GM21360 (cell line): ENCODE data around the gene PRKAG2.

Source experiments
- ATAC-seq: cut with Tn5 transposase; IDR thresholded peaks from one replicate; pipeline ENCODE4 v1.9.1; 2021; ENCODE audit warnings: mild to moderate bottlenecking, moderate library complexity; ENCODE audit not compliant: unreplicated experiment

Gene PRKAG2

DNA sequence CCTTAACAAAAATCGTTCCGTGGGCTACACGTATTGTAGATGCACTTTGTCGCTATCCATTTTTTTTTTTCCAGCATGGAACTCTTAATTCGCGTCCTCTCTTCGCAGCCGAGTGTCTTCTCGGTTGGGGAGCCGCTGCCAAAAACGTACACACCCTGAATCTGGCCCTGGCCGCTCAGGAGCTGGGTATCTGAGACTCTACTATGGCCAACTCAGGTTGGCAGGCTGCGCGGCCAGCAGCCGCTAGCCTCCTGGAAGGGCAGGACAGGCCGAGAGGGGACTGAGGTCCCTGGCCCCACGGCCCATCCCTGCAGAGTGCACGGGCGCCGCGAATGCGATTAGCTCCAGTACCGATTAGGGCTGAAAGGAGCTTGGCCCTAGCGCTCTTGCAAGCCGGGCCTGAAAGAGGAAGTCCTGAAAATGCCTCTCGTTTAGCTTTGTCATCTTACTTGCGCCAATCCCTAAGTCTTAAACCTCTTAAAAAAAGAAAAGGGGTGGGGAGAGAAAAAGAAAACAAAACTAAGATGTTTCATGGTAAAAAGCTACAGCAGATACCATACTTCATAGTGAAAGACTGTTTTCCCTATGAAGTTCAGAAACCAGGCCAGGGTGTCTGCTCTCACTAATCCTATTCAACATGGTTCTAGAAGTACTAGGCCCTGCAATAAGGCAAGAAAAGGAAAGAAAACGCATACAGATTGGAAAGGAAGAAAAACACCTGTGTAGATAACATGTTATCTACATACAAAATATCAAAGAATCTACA lies 244.0 kb downstream of the PRKAG2 start:
- peak; percentile 59 for ATAC-seq

DNA sequence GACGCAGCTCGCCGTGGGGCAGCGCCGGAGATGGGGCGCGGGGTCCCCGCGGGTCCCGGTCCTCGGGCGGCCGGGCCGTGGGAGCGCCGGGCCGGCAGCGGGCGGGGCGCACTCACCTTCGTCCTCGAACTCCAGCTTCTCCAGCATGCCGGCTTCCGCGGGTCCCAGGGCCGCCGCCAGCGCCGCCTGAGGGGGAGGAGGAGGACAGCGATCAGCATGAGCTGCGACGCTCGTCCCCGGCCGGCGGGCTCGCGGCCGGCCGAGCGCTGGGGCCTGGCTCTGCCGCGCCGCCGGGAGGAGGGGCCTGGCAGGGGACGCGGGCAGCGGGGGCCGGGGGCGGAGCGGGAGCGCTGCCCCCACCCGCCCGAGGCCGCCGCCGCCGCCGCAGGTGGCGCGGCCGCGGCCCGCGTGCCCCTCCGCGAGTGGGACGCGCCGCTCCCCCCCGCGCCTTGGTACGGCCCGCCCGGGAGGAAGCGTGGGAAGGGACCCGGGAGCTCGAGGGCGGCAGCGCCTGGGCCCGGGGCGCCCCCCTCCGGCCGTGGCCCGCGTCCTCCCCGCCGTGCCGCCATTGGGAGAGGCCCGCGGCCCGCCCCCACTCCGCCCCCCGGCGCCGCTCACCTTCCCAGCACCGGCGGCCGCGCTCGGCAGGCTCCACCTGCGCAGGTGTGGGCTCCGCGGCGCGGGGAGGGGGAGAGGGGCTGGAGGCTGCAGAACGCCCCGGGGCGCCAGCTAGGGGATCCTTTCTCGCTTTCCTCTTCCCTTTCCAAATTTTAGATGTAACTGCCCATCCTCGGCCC lies 244.8 kb downstream of the PRKAG2 start:
- ATAC-seq, result peak; percentile 63

DNA sequence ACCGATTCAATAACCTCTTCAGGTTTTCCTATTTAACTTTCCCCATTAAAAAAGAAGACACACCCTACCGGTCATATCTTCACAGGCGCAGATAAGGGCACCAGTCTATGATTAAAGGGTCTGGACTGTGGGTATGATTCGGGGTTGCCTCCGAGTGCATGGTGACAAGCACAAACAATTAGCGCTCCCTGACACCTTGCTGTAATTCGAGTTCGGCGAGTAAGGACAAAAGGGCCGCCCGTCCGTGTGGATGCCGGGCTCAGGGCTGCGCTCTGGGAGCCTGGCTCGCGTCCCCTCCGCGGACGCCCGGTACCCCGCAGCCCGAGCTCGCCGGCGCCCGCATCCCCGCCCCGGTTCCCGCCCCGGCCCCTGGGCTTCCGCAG lies 245.4 kb downstream of the PRKAG2 start:
- peak; percentile 22 for ATAC-seq

DNA sequence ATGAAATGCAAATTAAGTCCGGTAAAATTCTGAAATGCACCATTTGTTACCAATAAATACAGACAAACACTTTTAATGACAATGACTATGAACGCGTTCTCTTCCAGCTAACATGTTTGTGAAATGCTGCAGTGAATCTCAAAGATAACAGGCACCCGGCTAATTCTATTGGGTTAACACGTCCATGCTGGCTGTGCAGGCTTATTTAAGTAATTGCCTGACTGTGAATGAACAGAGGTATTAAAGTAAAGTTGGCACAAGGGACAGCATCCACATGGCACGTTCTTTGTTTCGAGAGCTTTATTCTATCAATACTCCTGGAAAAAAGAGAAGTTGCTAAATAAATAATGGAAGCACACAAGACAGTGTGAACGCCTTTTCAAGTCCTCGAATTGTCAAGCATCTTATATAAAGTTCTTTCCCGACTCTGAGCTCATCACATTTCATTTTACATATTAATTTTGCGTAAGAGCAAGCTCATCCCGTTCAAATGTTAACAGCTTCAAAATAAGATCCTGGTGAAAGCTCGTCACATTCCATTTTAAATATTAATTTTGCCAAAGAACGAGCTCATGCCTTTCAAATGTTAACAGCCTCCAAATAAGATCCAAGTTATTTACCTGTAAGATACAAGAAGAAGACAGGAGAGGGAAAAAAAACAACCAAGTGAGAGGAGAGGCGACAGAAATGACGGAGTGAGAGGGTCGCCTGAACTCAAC lies 245.9 kb downstream of the PRKAG2 start:
- no peak for ATAC-seq

DNA sequence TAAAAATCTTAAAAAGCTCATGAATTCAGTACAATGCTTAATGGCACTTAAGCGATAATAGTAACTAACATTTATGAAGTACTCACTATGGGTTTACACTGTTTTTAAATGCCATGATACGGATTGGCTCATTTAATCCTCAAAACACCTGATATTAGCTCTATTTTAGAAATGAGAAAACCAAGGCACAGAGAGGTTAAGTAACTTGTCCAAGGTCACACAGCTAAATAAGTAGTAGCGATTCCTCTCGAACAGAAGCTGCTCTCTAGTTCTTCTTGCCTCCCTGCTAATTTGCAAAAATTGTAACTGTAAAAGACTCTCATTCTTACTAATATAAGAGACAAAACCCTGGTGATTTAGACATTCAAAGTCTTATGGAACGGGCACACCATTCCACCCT lies 246.6 kb downstream of the PRKAG2 start:
- ATAC-seq, result no peak

DNA sequence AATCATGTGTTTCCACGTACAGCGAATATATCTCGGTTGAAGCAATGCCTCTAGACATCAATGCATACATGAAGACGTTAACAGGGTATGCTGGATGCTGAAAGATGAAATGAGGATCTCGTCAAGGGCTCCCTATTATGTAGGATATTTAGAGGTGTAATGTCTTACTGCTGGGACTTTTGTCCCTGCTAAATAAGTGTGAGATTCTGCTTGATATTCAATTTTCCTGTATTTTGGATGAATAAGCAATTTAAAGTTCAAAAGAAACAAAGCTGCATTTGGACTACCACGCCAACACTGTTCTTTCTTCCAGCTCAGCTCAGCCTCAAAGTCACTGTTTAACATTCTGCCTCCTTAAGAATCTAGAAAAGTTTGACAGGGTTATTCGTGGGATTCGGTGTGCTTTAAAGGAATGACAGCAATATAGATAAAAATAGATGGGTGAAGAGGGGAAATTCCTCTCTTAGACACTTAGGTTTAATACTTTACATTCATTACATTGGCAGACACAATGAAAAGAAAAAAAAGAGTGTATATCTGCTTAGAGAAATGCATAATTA lies 247.1 kb downstream of the PRKAG2 start:
- no peak for ATAC-seq

DNA sequence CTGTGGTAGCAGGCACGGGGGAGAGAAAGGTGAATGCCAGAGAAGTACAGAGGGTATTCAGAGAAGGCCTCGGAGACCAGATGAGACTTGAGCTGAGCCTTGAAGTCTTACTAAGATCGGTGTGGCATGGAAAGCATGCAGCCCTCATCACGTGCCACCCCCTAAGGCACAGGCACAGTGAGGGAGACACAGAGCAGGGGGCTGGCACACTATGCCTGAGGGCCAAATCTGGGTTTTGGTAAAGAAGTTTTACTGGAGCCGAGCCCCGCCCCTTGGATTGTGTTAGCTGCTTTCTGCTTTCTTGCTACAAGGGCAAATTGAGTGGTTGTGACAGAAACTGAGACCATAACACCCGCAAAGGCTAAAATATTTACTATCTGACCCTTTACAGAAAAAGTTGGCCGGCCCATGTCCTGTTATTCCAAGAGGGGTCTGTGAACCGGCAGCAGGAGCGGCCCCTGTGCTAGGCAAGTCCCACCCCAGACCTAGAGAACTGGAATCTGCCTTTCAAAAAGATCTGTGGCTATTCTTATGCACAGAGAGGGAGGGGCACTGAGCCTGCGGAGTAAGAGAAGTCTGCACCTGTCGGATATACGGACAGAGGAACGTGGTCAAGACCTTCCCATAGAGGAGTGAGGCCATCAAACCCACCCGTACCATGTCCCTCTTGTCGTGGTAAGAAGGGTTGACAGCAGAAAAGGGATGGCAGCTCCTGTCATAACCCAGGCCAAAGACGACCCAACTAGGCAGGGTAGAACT lies 247.9 kb downstream of the PRKAG2 start:
- no peak for ATAC-seq

DNA sequence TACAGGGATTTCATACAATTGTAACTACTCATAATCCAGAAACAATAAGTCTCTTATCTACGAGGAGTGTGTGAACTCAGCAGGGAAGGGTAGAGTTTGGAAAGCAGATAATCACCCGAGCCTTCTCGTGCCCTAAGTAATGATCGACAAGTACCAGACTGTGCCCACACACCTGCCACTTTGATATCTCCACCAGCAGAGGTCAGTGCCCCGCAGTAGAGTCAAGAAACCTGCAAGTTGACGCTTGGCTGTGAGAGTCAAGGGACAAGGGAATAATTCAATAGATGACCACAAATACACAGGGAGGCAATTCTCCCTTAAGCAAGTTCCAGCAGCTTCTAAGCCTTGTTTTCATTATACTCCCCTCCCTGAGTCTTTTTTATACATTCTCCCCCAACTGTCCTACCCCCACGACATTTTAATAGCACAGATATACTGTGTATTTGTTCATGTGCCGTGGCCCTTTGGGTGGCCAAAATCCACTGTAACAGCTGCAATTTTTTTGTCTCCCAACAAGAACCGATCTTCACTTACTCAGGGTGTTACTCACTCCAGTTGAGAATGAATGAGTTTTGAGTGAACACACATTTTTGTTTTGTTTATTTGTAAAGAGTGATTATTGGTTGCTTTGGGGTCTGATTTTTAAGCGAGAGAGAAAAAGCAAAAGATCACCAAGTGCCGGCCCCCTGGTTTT lies 250.3 kb downstream of the PRKAG2 start:
- no peak for ATAC-seq

DNA sequence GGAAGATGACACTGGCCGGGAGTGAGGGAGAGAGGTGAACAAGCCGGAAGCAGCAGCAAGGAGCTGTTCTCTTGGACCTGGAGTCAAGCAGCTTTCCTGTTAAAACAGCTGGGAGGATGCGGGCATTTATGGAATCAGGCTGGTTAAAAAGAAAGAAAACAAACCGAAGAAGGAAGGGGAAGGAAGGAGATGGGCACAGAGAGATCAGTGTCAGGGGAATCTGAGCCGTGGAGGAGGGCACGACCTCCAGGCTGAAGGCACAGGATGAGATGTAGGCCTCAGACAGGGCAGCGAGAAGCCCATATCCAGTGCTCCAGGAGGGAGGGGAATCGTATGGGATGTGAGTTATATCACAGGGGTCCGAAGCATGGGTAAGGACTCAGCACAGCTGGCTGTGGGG lies 251.3 kb downstream of the PRKAG2 start:
- ATAC-seq, result no peak

DNA sequence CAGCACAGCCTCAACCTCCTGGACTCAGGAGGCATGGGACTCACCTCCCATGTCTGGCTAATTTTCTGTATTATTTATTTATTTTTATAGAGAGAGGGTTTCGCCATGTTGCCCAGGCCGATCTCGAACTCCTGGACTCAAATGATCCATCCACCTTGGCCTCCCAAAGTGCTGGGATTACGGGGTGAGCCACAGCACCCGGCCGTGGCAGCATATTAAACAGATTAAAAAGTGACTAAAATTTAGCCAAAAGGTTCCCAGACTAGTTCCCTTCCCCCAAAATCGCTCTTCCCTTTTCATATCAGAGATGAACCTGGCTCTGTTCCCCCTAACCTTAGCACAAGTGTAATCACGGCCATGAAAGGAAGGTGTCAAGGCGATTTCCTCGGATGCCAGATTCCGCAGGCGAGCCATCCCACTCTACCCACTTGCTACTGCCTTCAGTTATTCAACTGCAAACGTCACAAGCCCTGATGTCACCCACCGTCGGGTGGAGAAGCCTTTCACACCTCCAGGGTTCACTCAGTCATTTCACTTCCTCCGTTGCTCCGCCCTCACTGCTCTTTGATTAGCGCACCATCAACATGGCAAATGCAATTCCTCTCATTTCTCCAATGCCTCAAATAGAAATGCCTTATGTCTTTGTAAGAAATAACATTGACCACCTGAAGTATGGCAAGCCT lies 252.5 kb downstream of the PRKAG2 start:
- no peak for ATAC-seq

DNA sequence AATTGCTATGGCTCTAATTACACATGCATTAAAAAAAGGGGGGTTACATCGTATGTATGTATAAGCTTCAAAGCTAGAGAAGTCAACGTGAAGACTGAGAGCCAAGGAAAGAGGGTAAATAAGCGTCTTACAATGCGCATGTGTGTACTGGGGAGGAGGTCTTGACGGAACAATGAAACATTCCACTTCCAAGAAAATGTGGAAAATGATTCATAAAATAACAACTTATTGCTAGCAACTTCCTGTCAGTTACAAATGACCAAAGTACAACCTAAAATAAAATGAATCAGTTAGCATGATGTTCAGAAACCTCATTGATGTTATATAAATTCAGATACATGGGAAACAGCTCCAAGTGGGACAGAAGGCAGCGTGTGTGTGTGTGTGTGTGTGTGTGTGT lies 253.1 kb downstream of the PRKAG2 start:
- no peak for ATAC-seq

DNA sequence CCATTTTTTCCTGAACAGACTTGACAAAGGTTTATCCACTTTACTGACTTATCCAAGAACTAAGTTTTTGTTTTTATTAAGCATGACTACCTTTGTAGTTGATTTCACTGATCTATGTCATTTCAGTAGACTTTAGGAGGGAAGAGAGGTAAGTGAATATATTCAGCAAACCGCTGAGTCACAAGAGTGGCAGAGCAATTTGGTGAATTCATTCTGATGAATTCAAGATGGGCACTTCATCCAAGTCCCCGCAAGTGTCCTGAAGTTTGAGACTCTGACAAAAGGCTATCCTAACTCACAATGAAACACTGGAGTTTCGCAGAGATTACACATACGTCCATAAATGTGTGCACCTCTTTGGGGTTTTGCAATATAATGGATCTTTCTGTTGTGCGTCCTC lies 255.0 kb downstream of the PRKAG2 start:
- ATAC-seq, result no peak

DNA sequence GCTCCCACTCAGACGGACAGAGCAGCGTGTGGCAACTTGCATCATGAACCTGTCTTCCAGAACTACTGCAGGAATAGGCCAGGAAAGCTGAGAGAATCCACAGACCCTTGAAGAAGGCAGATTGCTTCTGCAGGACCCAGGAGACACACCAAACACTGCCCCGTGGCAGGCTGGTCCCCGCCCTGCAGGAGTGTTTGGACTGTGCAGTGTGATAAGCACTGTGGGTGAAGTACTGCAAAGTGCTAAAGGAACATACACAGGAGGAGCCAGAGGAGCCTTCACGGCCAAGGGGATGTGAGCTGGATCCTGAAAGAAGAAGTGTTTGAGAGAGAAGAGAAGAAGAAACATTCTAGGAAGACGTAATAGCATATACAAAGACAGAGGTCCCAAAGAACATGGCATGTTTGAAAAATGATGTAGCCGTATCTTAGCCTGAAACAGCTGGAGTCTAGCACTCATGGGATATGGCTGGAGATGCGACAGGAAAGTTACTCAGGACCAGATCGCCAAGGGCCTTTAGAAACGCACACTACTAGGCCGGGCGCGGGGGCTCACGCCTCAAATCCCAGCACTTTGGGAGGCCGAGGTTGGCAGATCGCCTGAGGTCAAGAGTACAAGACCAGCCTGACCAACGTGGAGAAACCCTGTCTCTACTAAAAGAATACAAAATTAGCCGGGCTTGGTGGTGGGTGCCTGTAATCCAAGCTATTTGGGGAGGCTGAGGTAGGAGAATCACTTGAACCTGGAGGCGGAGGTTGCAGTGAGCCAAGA lies 260.3 kb downstream of the PRKAG2 start:
- ATAC-seq, result no peak

DNA sequence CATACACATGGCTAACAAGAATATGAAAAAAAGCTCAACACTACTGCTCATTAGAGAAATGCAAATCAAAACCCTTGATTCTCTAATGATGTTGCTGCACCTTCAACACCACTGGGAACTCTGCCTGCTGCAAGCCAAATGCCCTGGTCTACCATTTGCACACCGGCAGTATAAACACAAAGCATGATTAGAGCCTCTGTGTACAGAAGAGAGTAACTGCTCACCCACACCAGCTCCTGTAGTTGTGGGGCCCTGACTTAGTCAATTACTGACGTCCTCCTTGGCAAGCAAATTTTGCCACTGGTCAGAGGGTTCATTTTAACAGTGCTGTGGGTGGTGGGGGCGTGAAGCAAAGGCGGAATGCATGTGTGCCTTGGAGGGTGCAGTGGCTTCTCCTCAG lies 261.1 kb downstream of the PRKAG2 start:
- ATAC-seq, result no peak

DNA sequence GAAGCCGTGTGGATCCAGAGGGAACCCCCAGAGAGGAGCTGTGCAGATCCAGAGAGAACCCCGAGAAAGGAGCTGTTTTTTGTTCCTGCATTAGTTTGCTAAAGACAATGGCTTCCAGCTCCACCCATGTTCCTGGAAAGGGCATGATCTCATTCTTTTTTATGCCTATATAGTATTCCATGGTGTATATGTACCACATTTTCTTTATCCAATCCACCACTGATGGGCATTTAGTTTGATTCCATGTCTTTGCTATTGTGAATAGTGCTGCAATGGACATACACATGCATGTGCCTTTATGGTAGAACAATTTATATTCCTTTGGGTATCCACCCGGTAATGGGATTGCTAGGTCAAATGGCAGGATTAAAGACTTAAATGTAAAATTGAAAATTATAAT lies 261.9 kb downstream of the PRKAG2 start:
- ATAC-seq, result no peak

DNA sequence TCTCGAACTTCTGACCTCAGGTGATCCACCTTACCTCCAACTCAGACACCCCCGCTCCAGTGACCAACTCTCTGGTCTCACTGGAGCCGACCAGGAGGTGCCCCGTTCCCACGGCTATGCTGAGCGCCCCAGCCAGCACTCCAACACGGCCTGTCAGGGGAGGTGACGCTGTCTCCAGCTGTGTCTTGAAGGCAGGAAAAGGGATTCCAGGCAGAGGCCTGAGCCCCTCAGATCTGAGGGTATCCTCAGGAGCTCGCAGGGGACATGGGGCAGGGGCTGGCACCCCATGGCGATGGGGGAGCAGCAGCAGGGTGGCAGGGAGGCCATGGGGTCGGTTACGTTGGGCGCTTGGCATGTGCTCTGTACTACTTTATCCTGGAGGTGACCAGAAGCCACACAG lies 262.9 kb downstream of the PRKAG2 start:
- no peak for ATAC-seq

DNA sequence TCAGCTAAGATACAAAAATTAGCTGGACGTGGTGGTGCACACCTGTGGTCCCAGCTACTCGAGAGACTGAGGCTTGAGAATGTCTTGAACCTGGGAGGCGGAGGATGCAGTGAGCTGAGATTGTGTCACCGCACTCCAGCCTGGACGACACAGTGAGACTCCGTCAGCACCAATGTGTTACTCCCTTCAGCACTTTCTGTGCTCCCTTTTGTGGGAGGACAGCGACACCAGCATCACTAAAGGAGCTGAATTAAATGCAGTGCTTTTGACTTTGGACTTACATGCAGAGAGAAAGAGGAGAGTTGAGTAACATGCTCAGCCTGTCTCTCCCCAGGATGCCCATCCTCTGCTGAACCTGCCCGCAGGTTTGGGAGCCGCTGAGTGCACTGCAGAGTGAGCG lies 265.0 kb downstream of the PRKAG2 start:
- ATAC-seq, result no peak

DNA sequence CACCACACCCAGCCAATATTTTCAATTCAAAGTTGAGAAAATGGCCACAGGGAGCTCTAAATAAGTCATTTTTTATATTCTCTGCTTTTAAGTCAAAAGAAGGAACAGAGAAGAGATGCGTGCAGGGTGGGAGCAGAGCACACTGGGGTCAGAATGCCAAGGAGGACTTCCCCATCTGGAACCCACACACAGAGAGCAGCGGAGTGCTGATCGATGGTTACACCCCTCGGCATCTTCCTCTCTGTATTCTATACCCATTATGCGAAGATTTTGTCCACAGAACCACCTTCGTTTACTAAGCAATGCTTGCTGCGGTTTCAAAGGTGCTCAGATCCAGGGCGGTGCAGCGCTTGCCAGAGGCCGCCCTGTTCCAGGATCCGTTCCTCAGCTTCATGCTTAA lies 265.9 kb downstream of the PRKAG2 start:
- ATAC-seq, result no peak

DNA sequence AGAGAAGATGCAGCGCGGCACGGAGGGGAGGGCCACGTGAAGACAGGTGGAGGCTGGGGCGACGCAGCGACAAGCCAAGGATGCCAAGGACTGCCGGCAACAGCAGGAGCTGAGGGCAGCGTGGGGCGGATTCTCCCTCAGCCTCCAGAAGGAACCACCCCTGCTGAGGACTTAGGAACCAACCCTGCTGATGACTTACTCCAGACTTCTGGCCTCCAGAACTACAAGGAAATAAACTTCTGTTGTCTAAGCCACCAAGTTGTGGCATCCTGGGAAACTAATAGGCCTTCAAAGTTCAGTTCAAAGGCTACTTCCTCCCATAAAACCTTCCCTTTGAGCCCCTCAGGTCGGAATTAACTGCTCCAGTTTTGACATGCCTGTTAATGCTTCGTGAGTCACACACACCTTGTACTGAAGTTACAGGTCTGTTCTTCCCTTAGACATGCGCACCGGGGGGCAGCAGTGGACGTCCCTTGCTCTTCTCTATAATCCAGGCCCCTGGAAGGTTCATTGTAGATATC lies 268.8 kb downstream of the PRKAG2 start:
- no peak for ATAC-seq
